ENCODE data around the gene CABLES2. TPM values are rescaled to one million over a fixed set of nuclear protein-coding genes. Genes with fewer than 3 reads are reported as not detected.

Gene CABLES2
- total RNA-seq, 6 experiments from 2014 or later, result 1.4 to 2.9 (median 2.5) TPM

GRCh38 chr20:62409086-62409853 is 2.2 kb upstream of the CABLES2 start:
- no peak for TF ChIP-seq CTCF (IDR thresholded peaks at IDR 0.05)
- TF ChIP-seq POLR2A (IDR thresholded peaks at IDR 0.05), result no peak
- no peak overlapping the region for H3K4me3 ChIP-seq
- no peak for DNase-seq
- 82% methylated on average over 3 of the region's 12 CpGs for WGBS (ENCODE audit: insufficient coverage, low coverage, low lambda C conversion rate, missing lambda C conversion rate)
- no peaks in the 10 kb centered on the region for H3K9me3 ChIP-seq
- no peak overlapping the region for H3K27ac ChIP-seq
- ATAC-seq, result no peak
- H3K4me1 ChIP-seq, result peaks cover 0 to 19% (median 6%) of the 10 kb centered on the region in 4 donors
- no peaks in the 10 kb centered on the region for H3K36me3 ChIP-seq
- intact Hi-C loops (cut with DNase I), result no loop called here
- no peaks in the 10 kb centered on the region for H3K27me3 ChIP-seq

GRCh38 chr20:62408640-62409039 is 1.6 kb upstream of the CABLES2 start:
- H3K4me3 ChIP-seq, result no peak overlapping the region
- no peak for TF ChIP-seq CTCF (IDR thresholded peaks at IDR 0.05)
- no peaks in the 10 kb centered on the region for H3K9me3 ChIP-seq
- no peaks in the 10 kb centered on the region for H3K27me3 ChIP-seq
- 80% methylated on average over 2 of the region's 12 CpGs for WGBS (ENCODE audit: insufficient coverage, low coverage, low lambda C conversion rate, missing lambda C conversion rate)
- H3K4me1 ChIP-seq, result peaks cover 0 to 19% (median 6%) of the 10 kb centered on the region in 4 donors
- ATAC-seq (no peak), DNase-seq (no peak)
- intact Hi-C loops (cut with DNase I), result no loop called here
- no peaks in the 10 kb centered on the region for H3K36me3 ChIP-seq
- no peak overlapping the region for H3K27ac ChIP-seq

GRCh38 chr20:62408055-62408454 is 970 bp upstream of the CABLES2 start:
- ATAC-seq (no peak), DNase-seq (no peak)
- Histone ChIP-seq H3K36me3 (no peaks in the 10 kb centered on the region), H3K27ac (no peak overlapping the region), H3K4me1 (peaks cover 0 to 19% (median 6%) of the 10 kb centered on the region in 4 donors), H3K4me3 (no peak overlapping the region), H3K9me3 (no peaks in the 10 kb centered on the region), H3K27me3 (no peaks in the 10 kb centered on the region)
- WGBS (ENCODE audit: insufficient coverage, low coverage, low lambda C conversion rate, missing lambda C conversion rate), result no CpG with 5 or more reads among the region's 15 CpGs
- intact Hi-C loops (cut with DNase I), result no loop called here
- no peak for TF ChIP-seq CTCF (IDR thresholded peaks at IDR 0.05)
- no peak for TF ChIP-seq POLR2A (IDR thresholded peaks at IDR 0.05)

GRCh38 chr20:62406635-62407176 is 379 bp downstream of the CABLES2 start:
- TF ChIP-seq POLR2A (IDR thresholded peaks at IDR 0.05) (no peak), CTCF (IDR thresholded peaks at IDR 0.05) (no peak)
- Histone ChIP-seq H3K27ac (no peak overlapping the region), H3K27me3 (no peaks in the 10 kb centered on the region), H3K9me3 (no peaks in the 10 kb centered on the region), H3K4me3 (peak overlapping the region; percentile 55 to 68 (median 64)), H3K4me1 (peaks cover 0 to 19% (median 6%) of the 10 kb centered on the region in 4 donors), H3K36me3 (no peaks in the 10 kb centered on the region)
- ATAC-seq (peak in 2 of 4 donors; percentile 1 to 4), DNase-seq (peak in 1 of 3 donors; percentile 65)
- intact Hi-C loops (cut with DNase I), result no loop called here
- no CpG with 5 or more reads among the region's 42 CpGs for WGBS (ENCODE audit: insufficient coverage, low coverage, low lambda C conversion rate, missing lambda C conversion rate)
